UCSD-AML1 (cell line): ENCODE measurements around the gene RHPN2.
"Not testable (repeated sequence)": the region's sequence is repeated elsewhere in the genome, so short reads cannot be mapped to it uniquely, and the experiment has no call there.

ENCODE experiments used
- DNase-seq: peaks from one replicate; lab custom pipeline; 2025; ENCODE audit not compliant: unreplicated experiment; lab: John Stamatoyannopoulos, UW

RHPN2 gene

GRCh38 chr19:33032218-33032781 is 32.4 kb downstream of the RHPN2 start:
- DNase-seq = no peak

DNA sequence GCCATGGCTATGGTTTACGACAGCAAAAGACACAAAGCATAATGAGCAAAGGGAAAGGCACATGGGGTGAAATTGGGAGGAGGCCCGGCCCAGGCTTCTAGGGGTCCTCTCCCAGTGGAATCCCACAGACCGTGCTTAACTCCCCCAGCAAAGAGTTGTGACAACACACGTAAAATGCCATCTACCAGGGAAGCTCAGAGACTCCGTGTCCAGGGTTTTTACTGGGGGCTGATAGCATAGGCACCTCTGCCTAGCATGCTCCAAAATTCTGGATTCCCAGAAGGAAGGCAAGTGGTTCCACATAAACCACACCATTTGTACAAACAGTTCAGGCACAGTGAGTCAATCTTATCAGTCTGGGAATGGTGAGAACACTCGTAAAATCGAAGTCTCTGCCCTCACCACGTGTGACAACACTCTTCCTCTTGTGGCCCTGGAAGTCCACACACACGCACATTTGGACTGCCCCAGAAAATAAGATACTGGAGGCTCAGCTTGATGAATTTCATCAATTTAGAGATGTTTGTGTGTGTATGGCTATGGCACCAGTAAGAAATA is 34.9 kb downstream of the RHPN2 start:
- no peak for DNase-seq

DNA sequence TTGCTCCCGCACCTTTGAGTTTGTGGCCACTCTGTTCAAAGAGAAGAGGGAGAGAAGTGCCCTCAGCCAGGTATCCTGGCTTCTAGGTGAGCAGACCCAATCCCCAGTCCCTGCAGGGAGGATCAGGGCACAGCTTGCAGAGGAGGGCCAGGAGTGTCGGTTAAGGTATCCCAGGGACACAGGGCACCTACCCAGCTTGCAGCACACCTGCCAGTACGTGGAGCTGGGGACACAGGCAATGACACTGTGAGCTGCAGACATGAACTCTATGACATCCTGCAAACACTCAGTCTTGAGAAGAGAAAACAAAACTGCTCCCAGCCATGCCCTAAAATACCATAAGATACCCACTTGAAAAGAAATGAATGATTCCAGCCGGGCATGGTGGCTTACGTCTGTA is 38.1 kb downstream of the RHPN2 start:
- not testable (repeated sequence) for DNase-seq

DNA sequence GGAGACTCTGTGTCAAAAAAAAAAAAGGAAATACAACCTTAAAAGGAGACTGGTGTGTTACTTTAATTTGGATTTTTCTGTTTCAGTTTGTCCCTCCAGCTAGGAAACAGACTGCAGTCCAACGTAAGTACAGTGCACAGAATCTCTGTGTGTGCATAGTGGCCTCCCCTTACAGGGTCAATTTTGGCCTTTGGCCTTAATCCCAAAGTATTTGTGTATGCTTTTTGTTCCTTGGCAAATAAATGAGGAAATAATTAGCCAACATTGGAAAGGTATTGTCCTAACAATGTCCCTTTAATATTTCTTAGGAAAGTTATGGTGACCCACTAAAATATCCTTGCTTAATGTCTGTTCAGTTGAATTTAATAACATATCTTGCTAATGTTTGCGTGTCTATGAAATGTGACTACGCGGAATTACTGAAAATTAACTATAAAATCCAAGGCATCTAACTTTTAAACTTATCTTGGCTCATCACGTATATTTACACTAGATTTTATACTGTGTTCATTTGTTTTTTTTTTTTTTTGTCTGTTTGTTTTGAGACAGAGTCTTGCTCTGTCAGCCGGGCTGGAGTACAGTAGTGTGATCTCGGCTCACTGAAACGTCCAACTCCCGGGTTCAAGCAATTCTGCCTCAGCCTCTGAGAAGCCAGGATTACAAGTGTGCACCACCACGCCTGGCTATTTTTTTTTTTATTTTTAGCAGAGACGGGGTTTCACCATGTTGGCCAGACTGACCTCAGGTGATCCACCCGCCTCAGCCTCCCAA is 39.0 kb downstream of the RHPN2 start:
- DNase-seq = not testable (repeated sequence)

DNA sequence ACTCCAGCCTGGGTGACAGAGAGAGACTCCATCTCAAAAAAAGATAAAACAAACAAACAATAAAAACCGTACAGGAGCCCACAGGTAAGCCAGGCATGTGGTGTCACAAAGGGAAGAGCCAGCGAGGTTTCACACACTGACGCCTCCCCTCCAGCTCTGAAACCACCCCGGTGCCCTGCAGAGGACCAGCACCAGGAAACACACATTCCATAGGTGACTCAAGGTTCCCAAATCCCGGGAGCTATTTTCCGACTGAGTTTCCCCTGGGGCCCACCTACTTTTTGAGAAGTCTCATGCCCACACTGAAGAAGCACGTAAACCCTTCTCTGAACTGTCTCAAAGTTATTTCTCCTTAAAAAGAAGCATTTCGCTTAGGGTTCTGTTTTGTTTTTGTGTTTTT is 40.3 kb downstream of the RHPN2 start:
- no peak for DNase-seq

GRCh38 chr19:33022472-33023116 is 42.1 kb downstream of the RHPN2 start:
- no peak for DNase-seq

GRCh38 chr19:33010891-33011290 is 53.8 kb downstream of the RHPN2 start:
- not testable (repeated sequence) for DNase-seq

DNA sequence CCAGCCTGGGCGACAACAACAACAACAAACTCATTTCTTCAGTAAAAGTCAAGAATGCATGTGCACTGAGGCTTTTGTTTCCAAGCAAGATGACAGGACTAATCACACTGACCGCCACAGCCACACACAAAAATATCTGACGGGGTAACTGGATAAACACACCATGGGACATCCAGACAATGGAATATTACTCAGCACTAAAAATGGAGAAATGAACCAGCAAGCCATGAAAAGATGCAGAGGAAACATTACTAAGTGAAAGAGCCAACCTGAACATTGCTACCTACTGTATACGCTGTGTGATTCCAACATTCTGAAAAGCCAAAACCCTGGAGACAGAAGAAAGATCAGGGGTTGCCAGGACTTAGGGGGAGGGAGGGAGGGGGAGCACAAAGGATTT is 56.0 kb downstream of the RHPN2 start:
- no peak for DNase-seq

- no peak for DNase-seq
Observed at GRCh38 chr19:33005440-33005839, 59.2 kb downstream of the RHPN2 start.

GRCh38 chr19:33003424-33004024 is 61.2 kb downstream of the RHPN2 start:
- not testable (repeated sequence) for DNase-seq

DNA sequence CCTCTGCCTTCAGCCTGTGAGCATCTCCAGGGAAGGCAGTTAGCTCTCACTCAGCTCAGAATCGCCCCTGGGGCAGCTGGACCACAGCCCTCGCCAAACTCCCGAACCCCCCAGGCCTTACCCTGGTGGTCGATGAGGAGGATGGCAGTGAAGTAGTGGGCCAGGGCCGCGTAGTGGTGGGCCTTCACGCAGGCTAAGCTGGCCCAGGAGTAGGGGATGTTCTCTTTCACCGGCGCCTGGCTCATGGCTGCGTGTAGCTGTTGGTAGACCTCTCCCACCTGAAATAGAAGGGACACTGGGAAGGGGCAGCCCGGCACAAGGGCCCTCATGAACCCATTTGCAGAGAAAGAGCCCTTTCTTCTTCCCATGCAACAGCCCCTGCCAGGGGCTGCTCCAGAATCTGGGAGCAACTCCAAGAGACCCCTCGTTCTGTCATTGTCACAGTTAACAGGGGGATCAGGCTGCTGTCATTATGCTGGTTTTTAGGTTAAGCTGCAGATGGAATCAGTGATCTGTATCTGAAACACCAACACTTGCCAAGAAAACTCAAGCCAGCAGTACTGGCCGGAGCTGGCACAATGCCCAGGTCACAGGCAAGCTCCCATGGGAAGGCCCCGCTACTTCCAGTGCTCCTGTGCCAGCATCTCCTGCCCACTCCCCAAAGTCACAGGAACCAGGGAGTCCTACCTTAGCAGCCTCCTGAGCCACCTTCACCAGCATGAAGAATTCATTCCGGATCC is 62.4 kb downstream of the RHPN2 start:
- not testable (repeated sequence) for DNase-seq

DNA sequence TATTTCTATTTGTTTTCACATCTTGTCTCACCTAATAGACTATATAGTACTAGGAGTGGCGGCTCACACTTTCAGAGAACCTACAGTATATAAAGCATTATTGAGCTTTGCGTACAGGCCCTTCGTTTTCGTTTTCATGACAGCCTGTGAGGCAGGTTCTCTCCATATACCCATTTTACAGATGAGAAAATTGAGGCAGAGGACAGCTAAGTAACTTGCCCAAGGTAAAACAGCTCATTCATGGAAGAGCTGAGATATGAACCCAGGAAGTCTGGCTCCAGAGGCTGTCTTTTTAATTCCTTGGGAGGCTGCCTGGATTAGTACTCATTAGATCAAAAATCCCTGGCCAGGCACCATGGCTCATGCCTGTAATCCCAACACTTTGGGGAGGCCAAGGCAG is 63.8 kb downstream of the RHPN2 start:
- no peak for DNase-seq

- DNase-seq = no peak
Observed at GRCh38 chr19:33000510-33000909, 64.2 kb downstream of the RHPN2 start.

DNA sequence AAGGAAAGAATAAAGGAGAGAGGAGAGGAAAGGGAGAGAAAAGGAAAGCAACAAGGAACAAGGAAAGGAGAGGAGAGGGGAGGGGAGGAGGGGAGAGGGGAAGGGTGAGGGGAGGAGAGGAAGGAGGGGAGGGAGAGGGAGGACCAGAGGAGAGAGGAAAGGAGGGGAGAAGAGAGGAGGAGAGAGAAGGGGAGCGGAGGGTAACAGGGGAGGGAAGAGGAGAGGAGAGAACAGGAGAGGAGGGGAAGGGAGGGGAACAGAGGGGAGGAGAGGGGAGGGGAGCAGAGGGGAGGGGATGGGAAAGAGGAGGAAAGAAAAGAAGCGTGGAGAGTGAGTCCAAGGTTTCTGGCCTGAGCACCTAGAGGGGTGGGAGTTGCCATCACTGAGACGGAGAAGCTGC is 66.0 kb downstream of the RHPN2 start:
- no peak for DNase-seq

- DNase-seq = no peak
Observed at GRCh38 chr19:32997716-32998355, 66.9 kb downstream of the RHPN2 start.

DNA sequence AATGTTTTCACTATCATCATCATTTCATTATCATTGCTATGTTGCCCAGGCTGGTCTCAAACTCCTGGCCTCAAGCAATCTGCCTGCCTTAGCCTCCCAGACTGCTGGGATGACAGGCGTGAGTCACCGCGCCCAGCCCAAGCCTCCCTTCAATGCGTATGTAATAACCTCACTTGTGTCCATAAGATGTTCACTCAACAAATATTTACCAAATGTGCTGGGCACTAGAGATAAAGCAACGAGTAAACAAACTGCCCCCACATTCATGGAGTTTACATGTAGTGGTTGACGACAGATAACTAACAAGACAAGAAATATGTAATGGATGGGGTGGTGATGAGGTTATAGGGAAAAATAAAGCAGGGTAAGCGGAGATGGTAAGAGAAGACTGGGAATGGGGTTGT is 67.6 kb downstream of the RHPN2 start:
- not testable (repeated sequence) for DNase-seq

DNA sequence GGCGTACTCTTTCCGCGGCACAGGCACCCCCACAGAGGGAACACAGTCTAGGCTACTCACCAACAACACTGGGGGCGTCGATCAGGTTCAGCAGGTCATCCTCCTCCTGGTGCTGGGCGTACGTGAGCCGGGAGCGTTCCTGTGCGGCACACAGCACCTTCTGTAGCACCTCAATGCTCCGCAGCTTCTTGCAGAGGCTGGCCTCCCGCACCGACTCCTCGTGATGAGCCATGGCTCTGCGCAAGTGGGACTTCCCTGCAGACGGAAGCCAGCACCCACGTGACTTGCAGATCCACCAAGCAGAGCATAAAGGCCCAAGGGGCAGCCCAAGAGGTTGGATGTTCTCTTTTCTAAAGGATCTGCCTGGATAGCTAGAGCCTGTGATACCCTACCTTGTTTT is 68.7 kb downstream of the RHPN2 start:
- not testable (repeated sequence) for DNase-seq

DNA sequence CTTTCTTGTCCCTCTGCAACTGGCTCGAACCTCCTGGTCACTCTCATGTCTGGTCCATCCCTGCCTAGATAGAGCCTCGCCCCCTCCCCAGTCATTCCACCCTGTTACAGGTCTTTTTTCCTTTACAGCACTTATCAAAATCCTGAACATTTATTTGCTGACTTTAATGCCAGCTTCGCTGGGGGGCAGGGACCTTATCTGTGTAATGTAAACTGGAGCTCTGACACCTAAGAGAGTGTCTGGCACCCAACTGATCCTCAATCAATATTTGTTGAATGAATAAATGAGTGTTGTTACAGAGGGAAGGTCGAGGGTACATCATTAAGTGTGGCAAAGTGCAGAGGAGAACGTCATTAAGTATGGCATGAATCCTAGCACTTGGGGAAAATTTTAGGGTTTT is 76.0 kb downstream of the RHPN2 start:
- DNase-seq = no peak

DNA sequence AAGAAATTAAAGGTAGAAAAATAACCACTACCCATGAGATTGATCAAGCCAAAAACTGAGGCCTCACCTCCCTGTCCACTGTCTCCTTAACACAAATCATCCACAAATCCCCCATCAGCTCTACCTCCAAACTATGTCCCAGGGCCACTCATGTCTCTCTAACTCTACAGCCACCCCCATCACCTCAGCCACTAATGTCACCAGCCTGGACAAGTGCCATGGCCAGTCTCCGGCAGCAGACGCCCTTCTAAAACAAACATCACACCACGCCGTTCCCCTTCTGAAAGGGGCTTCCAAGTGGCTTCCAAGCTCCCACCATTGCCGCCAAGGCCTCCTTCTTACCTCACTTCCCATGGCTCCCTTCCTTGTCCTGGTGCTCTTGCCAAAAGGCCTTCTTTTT is 76.4 kb downstream of the RHPN2 start:
- DNase-seq = not testable (repeated sequence)

GRCh38 chr19:32982488-32982887 is 82.2 kb downstream of the RHPN2 start:
- DNase-seq = not testable (repeated sequence)
